SKM-1 treated with dmso at 0.1 percent for 144 hours (cell line): ENCODE results near the gene PREP.

Source experiments
- DNase-seq: peaks from one replicate; lab custom pipeline; 2025; ENCODE audit not compliant: unreplicated experiment; lab: John Stamatoyannopoulos, UW

Gene PREP

DNA sequence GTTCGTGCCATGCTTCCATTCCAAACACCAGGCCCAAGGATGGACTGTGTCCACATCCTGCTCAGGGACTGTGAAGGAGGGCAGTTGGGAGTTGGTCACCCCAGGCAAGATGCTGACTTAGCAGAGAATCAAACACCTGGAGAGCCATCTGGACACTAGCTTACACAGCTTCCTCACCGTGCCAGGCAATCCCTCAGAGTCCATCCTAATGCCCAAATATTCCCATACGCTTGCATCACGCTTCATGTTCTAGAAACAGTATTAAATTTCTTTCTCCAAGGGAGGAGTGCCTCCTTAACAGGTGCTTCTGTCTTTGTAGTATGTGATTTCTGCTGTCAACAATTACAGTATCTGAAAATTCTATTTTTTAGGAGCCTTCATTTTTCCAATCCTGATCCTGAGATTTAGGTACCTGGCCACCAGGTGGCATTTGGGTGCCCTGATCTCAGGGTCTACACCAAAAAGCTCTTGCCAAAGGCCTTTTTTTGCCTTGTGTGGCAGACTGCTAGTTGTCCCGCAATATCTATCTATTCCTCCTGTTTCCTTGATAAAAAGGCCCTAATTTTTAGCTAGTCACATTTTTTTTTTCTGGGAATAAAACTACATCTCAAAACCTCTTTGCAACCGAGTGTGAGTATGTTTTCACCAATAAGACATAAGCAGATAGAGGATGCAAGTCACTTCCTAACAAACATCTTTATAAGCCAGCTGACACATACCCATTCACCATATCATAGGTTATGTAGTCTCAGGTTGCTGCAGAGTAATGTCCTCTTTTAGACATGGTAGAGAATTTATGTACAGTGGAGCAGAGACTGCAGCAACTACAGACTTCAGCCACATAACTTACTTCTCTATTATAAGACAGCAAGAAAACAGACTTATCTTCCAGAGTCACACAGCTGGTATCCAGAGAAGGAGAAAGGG, 85.0 kb downstream of the PREP start:
- DNase-seq, result no peak

DNA sequence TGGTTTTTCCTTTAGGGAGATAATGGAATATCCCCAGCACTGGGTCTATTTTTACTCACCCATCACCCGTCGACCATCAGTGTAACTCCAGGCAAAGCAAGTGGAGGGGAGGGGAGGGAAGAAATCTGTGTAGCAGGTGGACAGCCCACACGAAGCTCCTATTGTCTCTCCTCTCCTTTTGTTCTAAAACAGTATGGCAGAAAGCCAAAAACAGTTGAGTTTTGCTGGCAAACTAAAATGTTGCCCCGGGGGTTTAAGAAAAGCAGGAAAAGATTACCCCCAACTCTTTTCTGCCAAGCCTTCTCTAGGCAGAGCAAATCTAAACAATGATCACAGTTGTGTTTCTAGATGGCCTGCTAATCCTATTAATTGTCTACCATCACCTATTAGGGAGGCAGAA, 89.7 kb downstream of the PREP start:
- DNase-seq, result no peak

DNA sequence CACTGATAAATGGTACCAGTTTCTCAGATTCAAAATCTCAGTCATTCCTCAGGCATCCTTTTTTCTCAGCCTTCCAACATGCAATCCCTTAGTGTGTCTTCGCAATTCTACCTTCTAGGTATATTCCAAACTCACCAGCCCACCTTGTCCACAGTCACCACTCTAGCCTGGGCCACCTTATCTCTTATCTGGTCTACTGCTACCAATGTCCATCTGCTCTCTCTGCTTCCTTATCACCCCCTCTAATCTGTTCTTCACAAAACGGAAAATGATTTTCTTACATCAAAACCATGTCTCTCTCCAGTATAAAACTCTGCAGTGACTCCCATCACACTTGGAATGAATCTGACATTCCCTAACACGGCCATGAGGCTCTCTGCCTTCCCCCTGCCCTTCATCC, 91.9 kb downstream of the PREP start:
- DNase-seq, result no peak

DNA sequence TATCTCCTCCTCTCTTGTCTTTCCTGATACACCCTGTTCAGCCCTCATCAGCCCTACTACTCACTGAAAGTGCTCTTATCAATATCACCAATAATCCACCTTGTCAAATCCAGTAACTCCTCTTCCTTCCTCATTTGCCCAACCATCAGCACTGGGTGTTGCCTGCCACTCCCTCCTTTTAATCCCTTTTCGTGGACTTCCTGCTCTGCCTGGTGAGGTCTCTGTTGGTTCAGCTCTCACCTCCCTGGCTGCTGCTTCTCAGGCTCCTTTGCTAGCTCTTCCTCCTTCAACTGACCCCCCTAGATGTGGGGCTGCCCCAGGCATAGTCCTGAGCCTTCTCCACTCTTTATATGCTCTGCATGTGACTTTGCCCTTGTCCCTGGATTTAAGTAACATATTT, 92.5 kb downstream of the PREP start:
- peak; percentile 9 for DNase-seq

DNA sequence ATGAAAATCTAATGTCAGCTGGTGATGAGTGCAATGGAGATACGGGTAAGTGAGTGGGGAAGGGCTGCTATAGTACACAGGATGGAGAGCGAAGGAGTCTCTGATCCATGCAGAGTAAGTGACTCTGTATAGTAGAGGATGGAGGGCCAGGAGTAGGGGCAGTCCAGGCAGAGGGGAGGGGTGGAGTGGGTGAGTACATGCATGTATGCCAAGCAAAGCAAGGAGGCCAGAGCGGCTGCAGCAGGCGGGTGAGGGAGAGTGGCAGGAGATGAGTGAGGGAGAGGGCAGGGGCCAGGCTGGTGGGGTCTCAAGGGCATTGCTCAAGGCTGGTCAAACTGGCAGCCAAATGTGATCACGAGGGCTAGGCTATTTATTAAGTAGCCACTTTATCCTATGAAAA, 94.0 kb downstream of the PREP start:
- no peak for DNase-seq

DNA sequence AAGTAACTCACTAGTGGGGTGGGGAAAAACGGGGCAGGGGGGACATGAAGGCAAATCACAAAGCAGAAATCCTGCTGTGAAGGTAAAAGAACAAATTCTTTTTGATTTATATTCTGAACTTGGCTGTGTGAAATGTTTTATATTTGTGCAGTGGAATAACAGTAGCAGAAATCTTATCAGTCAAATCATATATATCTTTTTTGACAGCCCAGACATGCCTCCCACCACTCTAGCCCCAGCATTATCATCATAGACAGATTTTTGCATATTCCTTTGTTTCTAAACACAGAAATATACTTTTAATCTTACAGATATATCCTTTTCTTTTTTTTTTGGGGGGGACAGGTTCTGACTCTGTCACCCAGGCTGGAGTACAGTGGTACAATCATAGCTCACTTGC, 97.4 kb downstream of the PREP start:
- no peak for DNase-seq

DNA sequence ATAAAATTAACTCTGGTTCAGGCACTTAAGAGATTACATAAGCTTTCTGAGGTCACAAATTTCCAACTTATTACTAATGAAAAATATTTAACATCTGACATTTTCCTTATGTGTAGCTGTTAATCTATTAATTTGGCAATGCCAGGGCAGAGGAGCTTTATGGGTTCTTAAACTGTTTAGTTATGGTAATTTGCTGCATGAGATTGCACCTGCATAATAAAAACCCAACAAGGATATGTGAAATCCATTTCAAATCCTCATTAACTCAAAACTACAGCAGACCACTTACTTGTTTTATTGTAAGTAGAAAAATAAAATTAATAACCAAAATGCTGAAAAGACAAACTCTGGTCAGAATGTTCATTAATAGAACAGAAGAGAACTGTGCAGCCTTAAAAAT, 98.1 kb downstream of the PREP start:
- DNase-seq, result no peak

DNA sequence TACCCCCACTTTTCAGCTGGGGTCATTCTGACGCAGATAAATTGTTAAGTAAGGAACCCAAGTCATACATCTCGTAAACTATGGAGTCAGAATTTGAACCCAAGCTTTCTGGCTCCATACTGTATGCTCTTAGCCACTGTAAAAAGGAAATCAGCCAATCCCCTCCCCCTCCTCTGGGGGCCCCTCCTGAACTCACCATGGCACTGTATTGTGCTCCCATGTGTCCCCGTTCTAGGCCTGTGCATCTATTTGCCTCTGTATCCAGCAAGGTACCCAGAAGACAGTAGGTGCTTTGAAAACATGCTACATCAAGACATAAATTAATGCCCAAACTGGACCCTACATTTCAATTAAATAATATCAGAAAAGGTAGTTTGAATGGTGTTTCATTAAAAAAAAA, 98.5 kb downstream of the PREP start:
- DNase-seq, result no peak

DNA sequence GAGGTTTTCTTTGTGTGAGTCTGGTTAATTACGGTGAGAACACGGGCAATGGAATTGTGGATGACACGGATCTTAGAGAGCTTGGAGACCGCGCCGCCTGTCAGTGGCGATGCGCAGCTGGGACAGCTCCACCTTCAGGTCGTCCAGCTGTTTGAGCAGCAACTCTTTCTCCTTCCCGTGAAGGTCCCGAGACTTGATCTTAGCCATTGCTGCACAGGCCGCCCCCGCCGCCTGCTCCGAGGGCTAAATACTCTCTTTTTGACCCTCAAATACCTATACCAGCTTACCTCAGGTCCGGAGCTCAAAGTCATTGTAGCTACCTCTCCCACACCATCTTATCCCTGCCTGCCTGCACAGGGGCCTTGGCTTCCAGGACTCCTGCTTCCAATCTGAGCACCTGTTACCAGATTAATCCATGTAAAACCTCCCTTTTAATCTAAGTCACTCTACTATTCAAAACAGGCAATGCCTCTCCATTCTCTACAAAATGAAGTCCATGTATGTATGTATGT, 100.2 kb downstream of the PREP start:
- DNase-seq, result no peak

DNA sequence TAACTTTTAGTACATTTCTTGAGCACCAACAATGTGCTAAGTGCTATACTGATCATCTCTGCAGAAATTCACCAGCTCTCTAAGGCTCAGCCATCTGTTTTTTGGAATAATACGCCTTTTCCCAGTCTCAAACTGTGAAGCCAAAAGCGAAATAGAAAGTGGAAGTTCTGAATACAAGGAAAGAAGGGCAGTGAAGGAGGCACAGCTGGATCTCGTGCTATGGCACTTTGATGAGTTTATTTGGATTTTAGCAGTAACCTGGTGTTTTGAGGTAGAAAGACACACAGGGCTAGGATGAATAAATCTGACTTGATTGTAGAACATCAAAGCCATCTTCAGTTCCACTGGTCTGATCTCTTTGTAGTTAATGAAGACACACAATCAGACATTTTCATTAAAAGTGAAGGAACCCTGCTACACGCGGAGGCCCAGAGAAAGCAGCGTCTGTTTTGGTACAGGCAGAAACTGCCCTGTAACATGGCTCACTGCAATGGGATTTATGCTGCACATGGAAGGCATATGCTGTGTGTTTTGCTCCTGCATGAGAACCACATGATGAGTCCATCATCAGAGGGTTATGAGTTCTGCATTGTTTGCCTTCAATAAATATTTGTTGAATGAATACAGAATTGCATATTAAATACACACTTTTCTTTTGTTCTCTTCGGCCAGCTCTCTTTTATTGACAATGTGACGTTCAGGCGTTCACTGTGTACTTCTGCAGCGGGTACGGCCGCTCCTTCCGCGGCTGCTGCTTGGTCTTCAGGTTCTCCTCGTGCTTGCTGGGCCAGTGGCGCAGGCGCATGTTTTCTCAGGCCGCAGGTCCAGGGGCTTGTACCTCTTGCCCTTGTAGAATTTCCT, 100.9 kb downstream of the PREP start:
- no peak for DNase-seq

DNA sequence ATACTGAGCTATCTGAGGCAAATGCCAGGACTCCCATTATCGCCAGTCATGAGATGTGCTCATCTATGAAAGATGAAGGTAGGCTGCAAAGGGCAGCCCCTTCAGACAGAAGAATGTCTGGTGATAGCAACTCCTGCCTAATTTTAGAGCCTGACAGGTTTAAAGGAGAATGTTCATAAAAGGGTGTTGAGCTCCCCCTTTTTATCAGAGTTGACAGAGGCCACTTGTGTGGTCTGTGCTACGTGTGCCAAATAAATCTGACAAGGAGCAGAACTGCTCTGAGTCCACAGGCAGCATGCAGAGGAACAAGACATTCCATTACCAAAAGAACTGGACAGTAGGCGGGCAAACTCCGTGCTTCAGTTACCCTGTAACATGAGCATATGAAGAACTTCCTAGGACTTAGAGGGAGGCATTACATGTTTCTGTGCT, 101.8 kb downstream of the PREP start:
- no peak for DNase-seq

DNA sequence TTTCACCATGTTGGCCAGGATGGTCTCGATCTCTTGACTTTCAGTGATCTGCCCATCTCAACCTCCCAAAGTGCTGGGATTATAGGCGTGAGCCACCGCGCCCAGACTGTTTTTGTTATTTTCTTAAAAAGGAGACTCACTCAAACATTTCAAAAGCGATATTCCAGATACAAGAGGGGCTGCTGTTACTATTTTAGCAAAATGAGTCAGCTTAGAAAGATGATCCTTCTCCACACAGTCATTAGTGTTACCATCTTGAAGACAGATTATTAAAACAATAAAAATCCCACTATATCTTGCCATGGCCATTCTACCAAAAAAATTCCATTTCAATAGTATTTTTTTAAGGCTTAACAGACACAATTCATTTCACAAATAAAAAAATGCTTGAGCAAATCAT, 102.8 kb downstream of the PREP start:
- no peak for DNase-seq

DNA sequence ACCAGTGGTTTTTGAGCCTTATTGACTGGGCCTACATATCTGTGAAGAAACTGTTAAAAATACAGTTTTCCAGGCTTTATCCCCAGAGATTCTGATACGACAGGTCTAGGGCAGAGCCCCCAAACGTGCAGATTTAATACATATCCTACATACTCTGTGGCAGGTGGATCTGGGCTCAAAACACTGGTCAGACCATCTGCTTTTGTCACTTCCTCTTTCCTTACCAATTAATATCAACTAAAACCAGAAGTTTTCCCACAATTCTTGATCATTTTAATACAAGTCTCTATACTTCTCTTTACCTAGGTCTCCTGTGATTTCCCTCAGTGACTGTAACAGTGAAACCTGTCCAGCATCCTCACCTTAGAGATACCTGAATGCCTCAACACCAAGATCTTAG, 108.8 kb downstream of the PREP start:
- DNase-seq, result no peak

DNA sequence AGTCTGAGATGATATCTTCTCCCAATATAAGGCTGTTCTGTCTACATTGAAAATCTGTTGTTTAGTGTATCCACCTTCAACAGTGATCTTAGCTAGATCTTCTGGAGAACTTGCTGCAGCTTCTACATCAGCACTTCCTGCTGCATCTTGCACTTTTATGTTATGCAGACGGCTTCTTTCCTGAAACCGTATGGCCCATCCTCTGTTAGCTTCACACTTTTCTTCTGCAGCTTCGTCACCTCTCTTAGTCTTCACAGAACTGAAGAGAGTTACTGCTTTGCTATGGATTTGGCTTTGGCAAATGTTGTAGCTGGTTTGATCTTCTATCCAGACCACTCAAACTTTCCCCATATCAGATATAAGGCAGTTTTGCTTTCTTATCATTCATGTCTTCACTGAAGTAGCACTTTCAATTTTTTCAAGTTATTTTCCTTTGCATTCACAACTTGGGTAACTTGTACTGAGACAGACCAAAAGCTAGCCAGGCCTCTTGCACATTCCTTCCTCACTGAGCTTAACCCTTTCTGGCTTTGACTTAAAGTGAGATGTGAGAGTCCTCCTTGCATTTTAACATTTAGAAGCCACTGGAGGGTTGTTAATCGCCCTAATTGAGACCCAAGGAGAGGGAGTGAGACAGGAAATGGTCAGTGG, 110.1 kb downstream of the PREP start:
- DNase-seq, result no peak

DNA sequence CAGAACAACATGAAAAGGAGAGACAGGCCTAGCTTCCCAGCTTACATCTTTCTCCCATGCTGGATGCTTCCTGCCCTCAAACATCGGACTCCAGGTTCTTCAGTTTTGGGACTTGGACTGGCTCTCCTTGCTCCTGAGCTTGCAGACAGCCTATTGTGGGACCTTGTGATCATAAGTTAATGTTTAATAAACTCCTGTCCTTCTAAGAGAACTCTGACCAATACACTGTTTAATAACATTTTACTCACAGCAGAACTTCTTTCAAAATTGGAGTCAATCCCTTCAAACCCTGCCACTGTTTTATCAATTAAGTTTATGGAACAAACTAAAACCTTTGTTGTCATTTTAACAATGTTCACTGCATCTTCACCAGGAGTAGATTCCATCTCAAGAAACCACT, 111.4 kb downstream of the PREP start:
- no peak for DNase-seq

DNA sequence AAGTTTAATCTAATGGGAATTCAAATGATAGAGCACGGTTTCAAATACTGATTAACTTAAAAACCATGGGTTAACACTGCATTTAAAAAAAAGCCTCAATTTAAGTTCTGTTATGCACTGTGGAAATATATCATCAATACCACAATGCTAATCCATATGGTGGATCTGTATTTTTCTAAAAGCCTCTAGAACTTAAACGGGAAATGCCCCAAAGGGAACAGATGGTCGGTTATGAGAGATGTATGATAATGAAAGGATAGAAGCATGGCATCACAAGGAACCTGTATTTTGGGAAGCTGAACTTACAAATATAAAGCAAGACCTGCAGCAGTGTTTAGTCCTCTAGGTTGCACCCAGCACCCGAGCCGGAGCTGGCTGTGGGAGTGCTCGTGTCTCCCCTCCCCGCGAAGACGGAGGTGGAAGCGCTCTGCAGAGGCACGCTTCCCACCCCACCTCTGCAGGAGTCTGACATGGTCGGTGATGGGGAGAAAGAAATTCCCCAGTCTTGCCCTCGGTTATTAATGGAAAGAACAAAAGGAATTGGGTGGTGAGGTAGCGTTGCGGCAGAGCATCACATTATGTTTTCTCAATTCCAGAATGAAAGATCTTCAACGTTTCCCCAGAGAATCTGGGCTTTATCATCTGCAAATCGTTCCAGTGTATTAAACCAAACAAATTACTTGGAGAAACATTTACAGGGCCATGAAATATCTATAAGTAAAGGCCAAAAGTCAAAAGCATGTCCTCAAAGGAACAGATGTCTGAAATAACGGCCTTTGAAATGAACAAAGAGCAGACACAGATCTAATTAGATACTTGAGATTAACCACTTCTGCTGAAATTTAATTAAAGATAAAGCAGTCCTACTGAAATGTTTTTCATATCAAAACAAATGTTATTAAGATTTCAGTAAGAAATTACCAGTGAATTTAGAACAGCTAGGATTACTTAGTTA, 120.0 kb downstream of the PREP start:
- DNase-seq, result no peak

DNA sequence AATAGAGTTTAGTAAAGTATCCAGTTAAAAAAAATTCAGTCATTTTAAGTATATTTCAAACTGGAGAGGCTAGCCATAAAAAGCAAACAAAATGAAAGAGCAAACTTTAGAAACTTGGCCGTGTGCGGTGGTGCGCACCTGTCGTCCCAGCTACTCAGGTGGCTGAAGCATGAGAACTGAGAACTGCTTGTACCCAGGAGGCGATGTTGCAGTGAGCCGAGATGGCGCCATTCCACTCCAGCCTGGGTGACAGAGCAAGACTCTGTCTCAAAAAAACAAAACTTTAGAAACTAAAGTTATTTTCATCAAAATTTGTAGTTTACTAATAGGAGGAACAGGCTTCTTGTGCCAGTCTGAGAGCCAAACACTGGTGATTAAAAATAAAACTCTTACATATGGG, 122.8 kb downstream of the PREP start:
- DNase-seq, result no peak

DNA sequence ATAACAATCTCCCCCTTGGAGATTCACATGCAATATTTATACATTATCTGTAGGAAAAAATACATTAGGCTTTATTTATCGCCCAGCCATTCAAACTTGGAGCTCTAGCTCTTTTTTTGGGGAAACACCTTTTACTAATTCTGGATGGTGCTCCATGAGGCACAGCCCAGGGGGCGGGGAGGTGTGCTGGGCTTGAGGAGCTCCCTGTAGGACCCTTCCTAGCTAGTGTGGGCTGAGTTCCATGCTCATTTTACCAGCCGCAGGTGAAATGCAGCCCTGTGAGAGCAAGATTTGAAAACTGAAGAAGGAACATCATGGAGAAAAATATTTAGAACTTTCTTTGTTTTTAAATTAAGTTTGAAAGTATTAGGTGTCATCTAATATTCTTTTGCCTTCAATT, 123.4 kb downstream of the PREP start:
- DNase-seq, result no peak

DNA sequence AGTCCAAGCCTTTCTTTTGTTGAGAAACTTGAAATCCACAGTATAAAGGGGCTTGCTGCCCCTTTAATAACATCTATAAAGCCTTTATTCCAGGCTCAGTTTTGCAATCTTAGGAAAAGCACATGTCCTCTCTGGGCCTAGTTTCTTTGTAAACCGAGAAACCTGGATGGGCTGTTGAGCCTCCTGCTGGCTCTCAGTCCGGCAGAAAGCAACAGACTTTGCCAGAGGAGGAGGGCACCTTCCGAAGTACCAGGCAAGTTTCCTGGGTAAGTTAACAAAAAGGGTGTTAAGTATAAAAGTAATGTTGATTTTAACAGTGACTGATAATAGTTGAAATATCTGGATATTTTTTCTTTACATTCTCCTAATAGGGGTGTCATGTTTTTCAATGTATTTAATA, 124.1 kb downstream of the PREP start:
- no peak for DNase-seq

DNA sequence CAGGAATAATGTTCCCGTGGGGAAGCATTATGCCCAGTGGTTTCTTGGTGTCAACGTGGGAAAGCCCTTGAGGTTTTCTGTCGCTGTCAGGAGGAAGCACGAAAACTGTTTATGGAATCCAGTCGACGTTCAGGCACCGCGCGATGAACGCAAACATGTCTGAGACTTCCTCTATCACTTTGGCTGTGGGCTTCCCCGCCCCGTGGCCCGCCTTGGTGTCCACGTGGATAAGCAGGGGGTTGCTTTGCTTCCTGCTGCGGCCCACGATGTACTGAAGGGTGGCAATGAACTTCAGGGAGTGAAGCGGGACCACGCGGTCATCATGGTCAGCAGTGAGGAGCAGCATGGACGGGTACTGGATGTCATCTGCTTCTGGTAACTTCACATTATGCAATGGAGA, 124.8 kb downstream of the PREP start:
- DNase-seq, result no peak
